GM18867 (cell line): ENCODE measurements around the gene TPRKB.
"Not testable (repeated sequence)": the region's sequence is repeated elsewhere in the genome, so short reads cannot be mapped to it uniquely, and the experiment has no call there.

Experiments
- ATAC-seq: cut with Tn5 transposase; IDR thresholded peaks from one replicate; pipeline ENCODE4 v1.9.1; 2021; ENCODE audit warnings: mild to moderate bottlenecking, moderate library complexity; ENCODE audit not compliant: unreplicated experiment

The TPRKB gene

DNA sequence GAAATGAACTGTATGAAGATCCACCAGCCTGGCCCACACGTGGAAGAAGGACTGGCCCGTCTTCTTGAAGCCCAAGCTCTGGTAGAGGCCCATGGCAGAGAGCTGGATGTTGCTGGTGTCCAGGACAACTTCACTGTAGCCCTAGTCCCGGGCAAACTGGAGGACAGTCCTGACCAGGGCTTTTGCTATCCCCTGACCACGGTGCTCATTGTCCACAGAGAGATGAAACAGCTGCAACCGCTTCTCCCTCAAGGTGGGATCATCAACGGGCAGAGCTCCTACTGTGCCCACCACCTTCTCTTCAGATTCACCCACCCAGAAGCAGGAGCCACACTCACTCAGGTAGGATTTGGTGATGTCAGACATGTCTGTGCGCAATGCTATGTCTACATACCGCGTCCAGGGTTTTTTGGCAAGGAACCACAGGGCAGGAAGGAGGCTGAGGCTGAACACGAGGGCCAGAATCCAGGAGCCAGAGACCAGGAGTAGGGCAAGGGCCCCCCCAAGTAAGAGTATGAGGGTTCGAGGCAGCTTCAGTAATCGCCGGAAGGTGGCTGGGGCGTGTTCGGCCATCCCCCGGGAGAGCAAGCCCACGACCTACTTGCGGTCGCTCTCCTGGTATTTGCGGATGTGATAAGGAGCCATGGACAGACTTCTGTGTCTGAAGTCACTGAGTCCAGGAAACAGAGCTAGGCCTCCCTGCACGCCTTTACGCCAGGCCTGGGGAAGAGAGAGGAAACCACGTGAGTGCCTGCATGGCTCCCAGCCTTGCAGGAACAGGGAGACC lies 36.3 kb downstream of the TPRKB start:
- no peak for ATAC-seq

DNA sequence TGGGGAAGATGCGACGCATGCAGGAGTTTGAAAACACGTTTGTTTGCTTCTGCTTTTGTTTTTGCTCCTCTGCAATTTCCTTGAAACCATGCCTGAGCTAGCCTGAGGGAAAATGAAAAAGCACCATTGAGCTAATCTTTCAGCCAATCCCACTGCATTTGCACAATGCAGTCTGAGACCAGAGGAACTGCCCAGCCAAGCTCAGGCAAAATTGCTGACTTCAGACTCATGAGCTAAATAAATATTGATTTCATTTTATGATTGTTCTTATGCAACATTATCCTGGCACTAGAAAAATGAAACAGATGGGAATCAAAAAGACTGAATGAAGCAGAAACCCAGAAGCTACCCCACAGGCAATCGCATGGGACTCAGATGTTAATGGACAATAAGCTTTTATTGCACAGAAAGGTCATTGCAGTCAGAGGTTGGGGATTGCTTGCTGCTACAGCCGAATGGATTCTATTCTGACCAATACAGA lies 37.0 kb downstream of the TPRKB start:
- no peak for ATAC-seq

DNA sequence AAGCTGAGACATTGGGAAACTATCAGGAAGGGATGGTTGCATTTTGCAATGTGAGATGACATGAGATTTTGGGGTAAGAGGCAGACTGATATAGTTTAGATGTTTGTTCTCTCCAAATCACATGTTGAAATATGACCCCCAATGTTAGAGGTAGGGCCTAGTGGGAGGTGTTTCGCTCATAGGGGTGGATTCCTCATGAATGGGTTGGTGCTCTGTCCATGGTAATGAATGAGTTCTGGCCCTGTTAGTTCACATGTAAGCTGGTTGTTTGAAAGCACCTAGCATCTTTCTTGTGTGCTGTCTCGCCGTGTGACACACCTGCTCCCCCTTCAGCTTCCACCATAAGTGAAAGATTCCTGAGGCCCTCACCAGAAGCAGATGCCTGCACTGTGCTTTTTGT lies 37.7 kb downstream of the TPRKB start:
- no peak for ATAC-seq

DNA sequence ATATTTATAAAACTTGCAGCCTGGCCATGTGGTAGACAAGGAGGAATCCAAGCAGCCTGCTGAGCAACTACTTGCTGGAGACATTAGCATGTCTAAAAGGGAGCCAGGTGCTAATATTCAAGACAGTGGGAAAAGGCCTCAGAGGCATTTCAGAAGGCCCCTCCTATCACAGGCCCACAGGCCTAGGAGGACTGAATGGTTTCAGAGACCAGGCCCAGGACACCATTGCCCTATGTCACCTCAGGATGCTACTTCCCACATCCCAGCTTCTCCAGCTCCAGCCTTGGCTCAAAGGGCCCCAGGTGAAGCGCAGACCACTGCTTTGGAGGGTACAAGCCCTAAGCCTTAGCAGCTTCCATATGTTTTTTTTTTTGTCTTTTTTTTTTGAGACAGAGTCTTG lies 39.0 kb downstream of the TPRKB start:
- ATAC-seq, result no peak

DNA sequence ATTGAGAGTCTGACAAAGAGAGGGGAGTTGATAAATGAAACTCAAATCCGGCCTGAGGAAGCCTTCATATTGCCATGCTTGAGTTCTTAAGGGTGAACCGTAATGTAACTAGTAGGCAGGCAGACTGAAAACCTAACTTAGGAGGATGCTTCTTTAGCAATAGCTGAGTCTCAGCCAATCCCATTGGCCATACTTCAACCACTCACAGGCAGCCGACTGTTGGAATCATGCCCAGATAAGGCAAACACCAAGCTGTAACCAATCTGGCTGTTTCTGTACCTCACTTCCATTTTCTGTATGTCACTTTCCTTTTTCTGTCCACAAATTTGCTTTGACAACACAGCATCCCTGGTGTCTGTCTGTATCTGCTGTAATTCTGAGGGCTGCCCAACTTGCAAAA lies 39.5 kb downstream of the TPRKB start:
- no peak for ATAC-seq

DNA sequence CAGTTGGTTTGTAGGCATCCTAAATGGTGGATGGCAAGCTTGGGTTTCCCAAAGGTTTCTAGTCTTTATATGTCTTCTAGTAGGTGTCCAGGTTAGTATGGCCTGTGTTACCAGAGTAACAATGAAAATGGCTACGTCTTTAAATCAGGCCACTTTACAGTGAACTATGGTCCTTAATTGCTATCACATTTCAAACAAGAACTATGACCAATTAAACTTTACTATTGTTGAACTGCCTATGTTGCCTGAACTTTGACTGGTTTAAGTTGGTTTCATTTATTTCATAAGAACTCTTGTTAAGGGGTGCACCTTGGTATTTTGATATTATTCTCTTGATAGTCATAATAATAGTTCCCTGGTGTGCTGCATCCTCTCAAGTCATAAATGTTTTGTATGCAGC lies 40.2 kb downstream of the TPRKB start:
- ATAC-seq, result not testable (repeated sequence)

DNA sequence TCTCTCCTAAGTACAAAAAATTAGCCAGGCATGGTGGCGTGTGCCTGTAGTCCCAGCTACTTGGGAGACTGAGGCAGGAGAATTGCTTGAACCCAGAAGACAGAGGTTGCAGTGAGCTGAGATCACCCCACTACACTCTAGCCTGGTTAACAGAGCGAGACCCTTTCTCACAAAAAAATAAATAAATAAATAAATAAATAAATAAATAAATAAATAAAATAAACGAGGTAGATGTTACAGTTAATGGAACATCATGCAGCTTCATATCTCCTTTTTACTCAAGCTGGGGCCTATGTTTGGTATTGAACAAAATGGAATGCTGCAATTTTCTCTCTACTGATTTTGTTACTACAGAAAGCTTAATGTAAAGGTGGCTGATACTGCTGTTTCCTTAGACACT lies 40.6 kb downstream of the TPRKB start:
- ATAC-seq, result not testable (repeated sequence)

DNA sequence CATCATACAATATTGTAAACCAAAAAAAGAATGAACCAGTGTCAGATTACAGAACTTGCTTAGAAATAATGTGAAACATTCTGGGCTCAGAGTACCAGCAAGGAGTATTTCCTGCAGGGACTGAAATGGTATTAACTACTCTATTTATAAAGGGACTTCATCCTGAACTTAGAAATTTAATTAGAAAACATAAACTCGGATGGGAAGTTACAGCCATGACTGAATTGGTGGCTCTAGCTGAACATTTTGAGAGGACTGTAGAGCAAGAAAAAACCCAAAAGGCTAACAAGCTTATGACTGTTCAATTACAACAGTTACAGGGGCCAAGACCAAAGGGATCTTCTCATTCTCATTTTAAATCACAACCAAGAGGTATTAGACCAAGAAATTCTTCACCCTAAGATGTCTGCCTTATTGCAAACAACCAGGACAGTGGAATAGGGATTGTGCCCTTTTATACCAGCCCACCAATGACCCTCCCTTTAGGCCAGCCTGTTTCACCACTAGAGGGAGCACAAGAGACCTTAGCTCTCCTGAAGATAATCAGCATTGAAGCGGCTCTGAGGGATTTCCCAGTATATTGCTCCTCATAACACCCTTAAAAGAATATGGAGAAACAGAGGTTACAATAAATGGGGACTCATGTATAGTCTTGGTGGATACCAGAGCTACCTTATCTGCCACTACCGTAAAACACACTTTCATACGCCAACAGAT lies 46.6 kb downstream of the TPRKB start:
- peak; percentile 60 for ATAC-seq

DNA sequence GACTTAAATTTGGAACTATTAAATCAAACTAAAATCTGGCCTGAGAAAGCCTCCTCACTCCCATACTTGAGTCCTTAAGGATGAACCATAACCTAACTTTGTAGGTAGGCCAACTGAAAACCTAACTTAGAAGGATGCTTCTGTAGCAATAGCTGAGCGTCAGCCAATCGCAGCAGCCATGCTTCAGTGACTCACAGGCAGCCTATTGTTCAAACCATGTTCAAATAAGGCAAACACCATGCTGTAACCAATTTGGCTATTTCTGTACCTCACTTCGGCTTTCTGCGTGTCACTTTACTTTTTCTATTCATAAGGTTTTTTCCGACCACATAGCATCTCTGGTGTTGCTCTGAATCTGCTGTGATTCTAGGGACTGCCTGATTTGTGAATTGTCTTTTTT lies 48.7 kb downstream of the TPRKB start:
- not testable (repeated sequence) for ATAC-seq

DNA sequence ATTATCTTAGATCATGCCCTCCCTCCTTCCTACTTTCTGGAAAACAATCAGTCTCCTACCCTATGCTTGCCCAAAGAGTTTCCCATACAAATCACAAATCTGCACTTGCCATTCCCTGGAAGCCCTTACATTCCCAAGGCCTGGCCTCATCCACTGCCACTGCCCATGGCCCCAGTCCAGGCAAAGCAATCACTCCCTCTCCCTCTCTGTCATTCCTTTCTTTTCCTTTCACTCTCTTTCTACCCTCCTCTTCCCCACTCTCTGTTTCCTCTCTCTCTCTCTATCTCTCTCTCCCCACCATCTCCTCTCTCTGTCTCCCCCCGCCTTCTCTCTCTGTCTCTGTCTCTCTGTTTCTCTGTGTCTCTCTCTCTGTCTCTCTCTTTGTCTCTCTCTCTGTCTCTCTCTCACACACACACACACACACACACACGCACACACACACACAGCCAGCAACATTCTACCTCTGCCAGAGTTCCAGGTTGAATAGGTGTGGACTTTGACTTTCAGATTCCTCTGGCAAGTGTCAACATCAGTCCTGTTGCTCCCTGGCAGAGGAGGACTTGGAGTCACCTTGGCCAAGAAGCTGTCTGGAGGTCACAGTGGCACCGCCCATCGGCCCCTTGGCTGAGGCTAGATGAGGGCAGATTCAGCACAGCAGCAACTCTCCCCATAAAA lies 51.2 kb downstream of the TPRKB start:
- no peak for ATAC-seq

DNA sequence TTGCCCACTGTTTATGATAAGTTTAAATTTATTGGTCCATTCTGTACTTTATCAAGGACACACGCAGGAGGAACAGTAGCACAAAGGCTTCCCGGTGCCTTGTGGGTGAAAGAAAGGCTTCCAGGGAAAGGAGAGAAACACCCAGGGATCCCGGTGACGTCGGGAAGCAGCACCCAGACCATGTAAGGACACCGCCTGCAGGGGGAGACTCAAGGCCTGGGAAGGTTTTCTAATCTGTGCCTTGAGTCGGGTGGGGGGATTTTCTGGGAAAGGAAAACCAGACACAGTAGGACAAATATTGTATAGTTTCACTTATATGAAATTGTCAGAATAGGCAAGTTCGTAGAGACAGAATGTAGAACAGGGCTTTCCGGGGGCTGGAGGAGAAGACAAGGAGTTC lies 52.2 kb downstream of the TPRKB start:
- not testable (repeated sequence) for ATAC-seq

DNA sequence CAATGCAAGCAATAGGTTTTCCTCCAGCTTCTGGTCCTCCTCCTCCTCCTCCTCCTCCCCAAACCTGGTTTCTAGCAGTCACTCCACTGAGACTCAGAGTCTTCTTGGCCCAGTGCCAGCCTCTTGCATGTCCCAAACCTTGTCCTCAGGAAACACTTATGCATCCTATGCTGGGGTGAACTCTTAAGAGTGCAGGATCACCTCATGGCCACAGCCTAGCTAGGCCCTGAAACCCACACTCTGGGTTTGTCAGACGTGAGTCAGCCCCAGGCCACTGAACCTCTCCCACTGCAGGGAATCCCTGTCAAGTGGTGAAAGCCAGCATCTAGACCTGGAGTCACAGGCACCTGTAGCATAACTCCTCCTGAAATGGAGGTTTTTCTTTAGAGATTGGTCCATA lies 52.8 kb downstream of the TPRKB start:
- ATAC-seq, result not testable (repeated sequence)

DNA sequence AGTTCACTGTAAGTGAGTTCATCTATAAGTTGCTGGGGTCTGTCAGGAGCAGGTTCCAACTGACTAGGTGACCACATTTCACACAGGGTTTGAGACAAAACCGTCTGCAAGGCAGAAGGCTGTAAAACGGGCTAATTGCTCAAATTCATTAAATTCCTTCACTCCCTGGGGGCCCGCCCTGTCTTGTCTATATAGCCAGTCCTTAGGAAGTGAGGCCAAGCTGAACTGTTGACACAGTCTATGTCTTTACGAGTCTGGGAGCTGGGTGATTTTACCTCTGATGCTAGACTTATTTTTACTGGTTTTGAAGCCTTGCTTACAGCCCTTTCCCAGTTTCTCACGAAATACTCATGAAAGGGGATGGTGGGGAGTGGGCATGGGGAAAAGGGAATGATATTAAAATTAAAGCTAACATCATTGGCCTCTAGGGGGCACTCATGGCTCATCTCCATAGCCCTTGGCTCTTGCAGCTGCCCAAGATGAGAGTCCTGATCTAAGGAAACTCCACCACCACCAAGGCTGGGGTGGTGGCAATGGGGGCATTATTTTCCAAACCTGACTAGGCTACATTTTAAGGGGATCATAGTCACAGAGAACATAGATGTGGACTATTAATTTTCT lies 57.1 kb downstream of the TPRKB start:
- ATAC-seq, result not testable (repeated sequence)
